Omental fat pad (tissue), 4 donors: Measurements from ENCODE around the gene PLEKHA1. TPM values are rescaled to one million over a fixed set of nuclear protein-coding genes. Genes with fewer than 3 reads are reported as not detected.

Source experiments
- ATAC-seq: fragments of 150-250 bp; one replicate; pipeline ENCODE4 v1.9.1; 2016; ENCODE audit warnings: mild to moderate bottlenecking, moderate library complexity; ENCODE audit not compliant: low FRiP score
- DNase-seq: peaks from one replicate; pipeline ENCODE4 v3.0.0-alpha.2; 2019; ENCODE audit warnings: low spot score
- CTCF ChIP-seq, 3 donors: fragments of 450-650 bp; IDR thresholded peaks; one replicate each; pipeline ENCODE4 v1.5.1; 2016 to 2017; ENCODE audit warnings: antibody characterized with exemption in 3 of 3, mild to moderate bottlenecking in 3 of 3, moderate library complexity in 2 of 3
- total RNA-seq, 4 donors: library from RNA; depleted of rRNA; stranded (reverse); fragments of >200 nt; gene quantifications; one replicate each; pipeline ENCODE4 v1.1.0, GENCODE V29; 2016

Gene PLEKHA1
- total RNA-seq, 4 donors from 2014 or later = 22.9 to 30.8 (median 26.8) TPM

GRCh38 chr10:122346326-122346950, 28.1 kb upstream of the PLEKHA1 start:
- DNase-seq (no peak), ATAC-seq (no peak)
- no peak for TF ChIP-seq CTCF (IDR thresholded peaks at IDR 0.05)

- no peak for DNase-seq
- no peak for TF ChIP-seq CTCF (IDR thresholded peaks at IDR 0.05)
- ATAC-seq = no peak
These were observed 27.2 kb upstream of the PLEKHA1 start for GRCh38 chr10:122347170-122347841.

GRCh38 chr10:122348512-122348911, 26.0 kb upstream of the PLEKHA1 start:
- DNase-seq = no peak
- no peak for ATAC-seq
- TF ChIP-seq CTCF (IDR thresholded peaks at IDR 0.05) = no peak

- no peak for DNase-seq
- ATAC-seq = no peak
- no peak for TF ChIP-seq CTCF (IDR thresholded peaks at IDR 0.05)
These were observed 25.6 kb upstream of the PLEKHA1 start for GRCh38 chr10:122348935-122349361.

- DNase-seq (no peak), ATAC-seq (no peak)
- TF ChIP-seq CTCF (IDR thresholded peaks at IDR 0.05) = no peak
These were observed 24.6 kb upstream of the PLEKHA1 start for GRCh38 chr10:122349758-122350369.

- DNase-seq (no peak), ATAC-seq (no peak)
- no peak for TF ChIP-seq CTCF (IDR thresholded peaks at IDR 0.05)
These were observed 23.6 kb upstream of the PLEKHA1 start for GRCh38 chr10:122350893-122351292.
